GM12892 (cell line): ENCODE measurements around the gene FN3K.

ENCODE experiments used
- POLR2A ChIP-seq: IDR thresholded peaks from 2 replicates; pipeline ENCODE4 v1.6.1; 2011; ENCODE audit warnings: low read depth, low read length, control low read depth
- POLR2AphosphoS5 ChIP-seq: IDR thresholded peaks from 2 replicates; pipeline ENCODE4 v1.6.1; 2011; ENCODE audit warnings: low read depth, low read length, control low read depth

DNA sequence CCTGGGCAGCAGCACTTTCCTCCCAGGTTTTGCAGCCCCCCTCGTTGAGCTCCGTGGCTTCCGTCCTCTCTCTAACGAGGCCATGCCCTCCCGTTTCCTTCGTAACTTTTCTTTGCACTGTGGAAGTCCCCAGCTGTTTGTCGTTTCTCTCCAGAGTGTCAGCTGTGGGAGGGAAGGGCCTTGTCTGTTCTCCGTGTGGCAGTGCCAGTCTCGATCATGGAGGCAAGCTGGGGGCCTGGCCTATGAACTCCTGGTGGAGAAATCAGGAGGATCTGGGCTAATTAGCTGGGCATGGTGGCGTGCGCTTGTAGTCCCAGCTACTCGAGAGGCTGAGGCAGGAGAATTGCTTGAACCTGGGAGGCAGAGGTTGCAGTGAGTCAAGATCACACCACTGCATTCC lies 44.8 kb downstream of the FN3K start:
- TF ChIP-seq POLR2A = no peak
- TF ChIP-seq POLR2AphosphoS5 = no peak
